K562 (cell line): ENCODE results near the gene RPEL1. TPM values are rescaled to one million over a fixed set of nuclear protein-coding genes. Genes with fewer than 3 reads are reported as not detected.

Experiments
- ATF7 ChIP-seq: fragments of 450-650 bp; IDR thresholded peaks from 2 replicates; pipeline ENCODE4 v1.7.1; 2014; ENCODE audit warnings: mild to moderate bottlenecking, moderate library complexity
- CBX3 ChIP-seq, 2 experiments: IDR thresholded peaks; 1 replicate in 1 of 2; 2 replicates in 1 of 2; pipeline ENCODE4 v1.6.1; 2012; ENCODE audit warnings: inconsistent platforms in 2 of 2, low read length in 2 of 2, borderline replicate concordance in 1 of 2, control low read depth in 1 of 2
- CSDE1 ChIP-seq, 2 experiments: fragments of 450-650 bp; IDR thresholded peaks; 2 replicates each; pipeline ENCODE4 v1.6.1; 2016; ENCODE audit warnings: mild to moderate bottlenecking in 1 of 2
- FOS ChIP-seq: IDR thresholded peaks from 3 replicates; pipeline ENCODE4 v1.6.1; 2011; ENCODE audit not compliant: insufficient read length; ENCODE audit errors: extremely low read depth
- GABPA ChIP-seq: fragments of 200-800 bp; sonication (Bioruptor generic); conservative IDR thresholded peaks from 2 replicates; pipeline ENCODE4 v1.6.1; 2016; ENCODE audit warnings: low read depth, missing genetic modification characterization, missing compliant biosample characterization
- GATAD2A ChIP-seq: fragments of 450-650 bp; IDR thresholded peaks from 2 replicates; pipeline ENCODE4 v1.6.1; 2017
- KDM1A ChIP-seq, 2 experiments: fragments of 450-650 bp; IDR thresholded peaks; 2 replicates each; pipeline ENCODE4 v1.6.1; 2016; ENCODE audit warnings: mild to moderate bottlenecking in 2 of 2
- MBD2 ChIP-seq: sonication (generic); IDR thresholded peaks from 2 replicates; pipeline ENCODE4 v1.6.1; 2016; ENCODE audit warnings: low read depth, borderline replicate concordance
- MCM2 ChIP-seq: fragments of 450-650 bp; IDR thresholded peaks from 2 replicates; pipeline ENCODE4 v1.6.1; 2017; ENCODE audit warnings: low read depth, mild to moderate bottlenecking
- MED1 ChIP-seq: sonication (generic); formaldehyde crosslinking; IDR thresholded peaks from 2 replicates; pipeline ENCODE4 v1.8.1; 2023; ENCODE audit warnings: missing genetic modification reagents, borderline replicate concordance
- MTA2 ChIP-seq: fragments of 450-650 bp; IDR thresholded peaks from 2 replicates; pipeline ENCODE4 v1.6.1; 2016; ENCODE audit warnings: low read depth
- PPARD ChIP-seq: fragments of 250-450 bp; sonication (Bioruptor Pico); IDR thresholded peaks from 2 replicates; pipeline ENCODE4 v1.8.0; 2022; ENCODE audit warnings: inconsistent platforms, mild to moderate bottlenecking, moderate library complexity
- SMARCA4 ChIP-seq: fragments of 450-650 bp; IDR thresholded peaks from 2 replicates; pipeline ENCODE4 v1.6.1; 2016
- SRSF9 ChIP-seq: fragments of 200-400 bp; formaldehyde crosslinking; IDR thresholded peaks from 2 replicates; pipeline ENCODE4 v1.6.1; 2017; ENCODE audit warnings: low read depth, low read length, borderline replicate concordance
- ZNF165 ChIP-seq: fragments of 250-450 bp; sonication (Bioruptor Pico); IDR thresholded peaks from 2 replicates; pipeline ENCODE4 v1.4.0; 2020; ENCODE audit warnings: borderline replicate concordance
- ZNF583 ChIP-seq: fragments of 250-450 bp; sonication (Bioruptor Pico); IDR thresholded peaks from 2 replicates; pipeline ENCODE4 v1.4.0; 2020
- polyA plus RNA-seq, 8 experiments: library from polyadenylated mRNA; depleted of rRNA in 4 of 8; stranded (reverse) in 5 of 8; unstranded in 3 of 8; fragments of >200 nt; fragmentation: Nextera tagmentation in 2 of 8; fragmentation: Illumina TruSeq in 1 of 8; extraction: Ambion mirVana in 2 of 8; extraction: Trizol in 1 of 8; gene quantifications; 2 replicates each; pipeline versions ENCODE4 v1.2.1 to v1.2.3, GENCODE V29; 2011 to 2014; ENCODE audit warnings: inconsistent platforms in 1 of 8, missing spikeins in 1 of 8
- total RNA-seq, 7 experiments: library from RNA; depleted of rRNA in 6 of 7; stranded (reverse); fragments of >200 nt in 6 of 7; fragmentation: Illumina TruSeq in 2 of 7; extraction: Trizol in 2 of 7; gene quantifications; 2 replicates each; pipeline versions ENCODE4 v1.2.1 to v1.2.3, GENCODE V29; 2011 to 2021; ENCODE audit warnings: low replicate concordance in 1 of 7
- TF ChIP-seq, protein P1 (sequence below), 2 experiments: fragments of 450-650 bp in 1 of 2; sonication (generic) in 1 of 2; formaldehyde crosslinking in 1 of 2; IDR thresholded peaks in 1 of 2; conservative IDR thresholded peaks in 1 of 2; 2 replicates each; pipeline versions ENCODE4 v1.6.1 to v1.8.1; 2016 to 2023; ENCODE audit warnings: mild to moderate bottlenecking in 2 of 2, moderate library complexity in 2 of 2, inconsistent platforms in 1 of 2, missing genetic modification reagents in 1 of 2
- TF ChIP-seq, protein P2 (sequence below): sonication (generic); formaldehyde crosslinking; IDR thresholded peaks from 2 replicates; pipeline ENCODE4 v1.8.1; 2023; ENCODE audit warnings: mild to moderate bottlenecking, missing genetic modification reagents
- TF ChIP-seq, protein P3 (sequence below): sonication (generic); formaldehyde crosslinking; IDR thresholded peaks from 2 replicates; pipeline ENCODE4 v1.8.0; 2022; ENCODE audit warnings: mild to moderate bottlenecking, missing genetic modification reagents
- TF ChIP-seq, protein P4 (sequence below): fragments of 450-650 bp; formaldehyde crosslinking; conservative IDR thresholded peaks from 2 replicates; pipeline ENCODE4 v1.4.0; 2022; ENCODE audit warnings: mild to moderate bottlenecking, missing genetic modification characterization
- TF ChIP-seq, protein P5 (sequence below): fragments of 250-450 bp; sonication (Bioruptor Pico); IDR thresholded peaks from 2 replicates; pipeline ENCODE4 v1.4.0; 2020; ENCODE audit warnings: mild to moderate bottlenecking, moderate library complexity
- TF ChIP-seq, protein P6 (sequence below): fragments of 200-800 bp; sonication (Bioruptor generic); IDR thresholded peaks from 2 replicates; pipeline ENCODE4 v1.6.1; 2017; ENCODE audit warnings: missing genetic modification characterization, missing compliant biosample characterization

Gene RPEL1
- total and polyA plus RNA-seq, 9 of the 15 experiments (the other 6 are each of a cell fraction or from before 2014, with no cell fraction given): 0.04 to 0.15 (median 0.07) TPM; not detected in 4

DNA sequence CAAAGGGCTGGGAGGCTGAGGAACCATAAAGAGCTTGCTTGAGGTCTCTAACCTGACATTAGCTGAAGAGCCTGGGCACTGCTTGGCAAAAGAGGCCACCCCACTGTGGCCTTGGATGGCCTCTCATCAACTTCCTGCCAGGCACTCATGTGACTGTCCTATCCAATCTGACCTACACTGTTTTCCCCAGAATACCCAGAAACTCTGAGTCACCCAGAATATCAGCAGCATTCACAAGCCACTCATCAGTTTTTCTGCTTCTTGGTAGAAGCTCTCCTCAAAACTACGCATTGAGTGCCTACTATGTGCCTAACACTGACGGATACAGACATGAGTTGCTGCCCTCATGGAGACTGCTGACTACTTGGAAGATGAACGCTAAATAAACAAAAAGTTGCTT lies 48.5 kb upstream of the RPEL1 start (continued):
- TF ChIP-seq, protein P1, sequence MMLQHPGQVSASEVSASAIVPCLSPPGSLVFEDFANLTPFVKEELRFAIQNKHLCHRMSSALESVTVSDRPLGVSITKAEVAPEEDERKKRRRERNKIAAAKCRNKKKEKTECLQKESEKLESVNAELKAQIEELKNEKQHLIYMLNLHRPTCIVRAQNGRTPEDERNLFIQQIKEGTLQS (IDR thresholded peaks at IDR 0.05): peak; percentile 85
- TF ChIP-seq, protein P1 (CRISPR knock-in tag; conservative IDR thresholded peaks at IDR 0.05): no peak
- TF ChIP-seq MBD2: no peak
- no peak; a peak in 1 of 3 replicates for TF ChIP-seq CBX3 (IDR thresholded peaks at IDR 0.05; ENCODE audit: borderline replicate concordance in 1 of 2, low read length in 2 of 2)
- peak; percentile 40; the same call in 1 of the 2 replicates for TF ChIP-seq GABPA
- TF ChIP-seq, protein P2, sequence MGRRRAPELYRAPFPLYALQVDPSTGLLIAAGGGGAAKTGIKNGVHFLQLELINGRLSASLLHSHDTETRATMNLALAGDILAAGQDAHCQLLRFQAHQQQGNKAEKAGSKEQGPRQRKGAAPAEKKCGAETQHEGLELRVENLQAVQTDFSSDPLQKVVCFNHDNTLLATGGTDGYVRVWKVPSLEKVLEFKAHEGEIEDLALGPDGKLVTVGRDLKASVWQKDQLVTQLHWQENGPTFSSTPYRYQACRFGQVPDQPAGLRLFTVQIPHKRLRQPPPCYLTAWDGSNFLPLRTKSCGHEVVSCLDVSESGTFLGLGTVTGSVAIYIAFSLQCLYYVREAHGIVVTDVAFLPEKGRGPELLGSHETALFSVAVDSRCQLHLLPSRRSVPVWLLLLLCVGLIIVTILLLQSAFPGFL (CRISPR knock-in tag): no peak
- TF ChIP-seq, protein P3, sequence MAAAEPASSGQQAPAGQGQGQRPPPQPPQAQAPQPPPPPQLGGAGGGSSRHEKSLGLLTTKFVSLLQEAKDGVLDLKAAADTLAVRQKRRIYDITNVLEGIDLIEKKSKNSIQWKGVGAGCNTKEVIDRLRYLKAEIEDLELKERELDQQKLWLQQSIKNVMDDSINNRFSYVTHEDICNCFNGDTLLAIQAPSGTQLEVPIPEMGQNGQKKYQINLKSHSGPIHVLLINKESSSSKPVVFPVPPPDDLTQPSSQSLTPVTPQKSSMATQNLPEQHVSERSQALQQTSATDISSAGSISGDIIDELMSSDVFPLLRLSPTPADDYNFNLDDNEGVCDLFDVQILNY (CRISPR knock-in tag): no peak
- TF ChIP-seq PPARD (CRISPR knock-in tag): no peak
- TF ChIP-seq, protein P4, sequence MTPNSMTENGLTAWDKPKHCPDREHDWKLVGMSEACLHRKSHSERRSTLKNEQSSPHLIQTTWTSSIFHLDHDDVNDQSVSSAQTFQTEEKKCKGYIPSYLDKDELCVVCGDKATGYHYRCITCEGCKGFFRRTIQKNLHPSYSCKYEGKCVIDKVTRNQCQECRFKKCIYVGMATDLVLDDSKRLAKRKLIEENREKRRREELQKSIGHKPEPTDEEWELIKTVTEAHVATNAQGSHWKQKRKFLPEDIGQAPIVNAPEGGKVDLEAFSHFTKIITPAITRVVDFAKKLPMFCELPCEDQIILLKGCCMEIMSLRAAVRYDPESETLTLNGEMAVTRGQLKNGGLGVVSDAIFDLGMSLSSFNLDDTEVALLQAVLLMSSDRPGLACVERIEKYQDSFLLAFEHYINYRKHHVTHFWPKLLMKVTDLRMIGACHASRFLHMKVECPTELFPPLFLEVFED (CRISPR knock-in tag): no peak
- peak; percentile 56 for TF ChIP-seq ATF7
- TF ChIP-seq MCM2: no peak
- TF ChIP-seq KDM1A (IDR thresholded peaks at IDR 0.05): peak; percentile 53 to 67; a peak in 3 of 4 replicates
- TF ChIP-seq, protein P5, sequence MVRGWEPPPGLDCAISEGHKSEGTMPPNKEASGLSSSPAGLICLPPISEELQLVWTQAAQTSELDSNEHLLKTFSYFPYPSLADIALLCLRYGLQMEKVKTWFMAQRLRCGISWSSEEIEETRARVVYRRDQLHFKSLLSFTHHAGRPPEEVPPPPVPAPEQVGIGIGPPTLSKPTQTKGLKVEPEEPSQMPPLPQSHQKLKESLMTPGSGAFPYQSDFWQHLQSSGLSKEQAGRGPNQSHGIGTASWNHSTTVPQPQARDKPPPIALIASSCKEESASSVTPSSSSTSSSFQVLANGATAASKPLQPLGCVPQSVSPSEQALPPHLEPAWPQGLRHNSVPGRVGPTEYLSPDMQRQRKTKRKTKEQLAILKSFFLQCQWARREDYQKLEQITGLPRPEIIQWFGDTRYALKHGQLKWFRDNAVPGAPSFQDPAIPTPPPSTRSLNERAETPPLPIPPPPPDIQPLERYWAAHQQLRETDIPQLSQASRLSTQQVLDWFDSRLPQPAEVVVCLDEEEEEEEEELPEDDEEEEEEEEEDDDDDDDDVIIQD (CRISPR knock-in tag): no peak
- TF ChIP-seq SRSF9: no peak
- peak; percentile 38 for TF ChIP-seq FOS
- TF ChIP-seq CSDE1 (IDR thresholded peaks at IDR 0.05): no peak
- TF ChIP-seq SMARCA4: peak; percentile 93
- 0 out of 2 replicates have a peak, but pooled peaks have one; percentile 68 for TF ChIP-seq GATAD2A
- TF ChIP-seq MED1: no peak
- TF ChIP-seq MTA2: peak; percentile 44; the same call in 1 of the 2 replicates
- peak; percentile 59; the same call in 1 of the 2 replicates for TF ChIP-seq ZNF583 (CRISPR knock-in tag)
- TF ChIP-seq, protein P6, sequence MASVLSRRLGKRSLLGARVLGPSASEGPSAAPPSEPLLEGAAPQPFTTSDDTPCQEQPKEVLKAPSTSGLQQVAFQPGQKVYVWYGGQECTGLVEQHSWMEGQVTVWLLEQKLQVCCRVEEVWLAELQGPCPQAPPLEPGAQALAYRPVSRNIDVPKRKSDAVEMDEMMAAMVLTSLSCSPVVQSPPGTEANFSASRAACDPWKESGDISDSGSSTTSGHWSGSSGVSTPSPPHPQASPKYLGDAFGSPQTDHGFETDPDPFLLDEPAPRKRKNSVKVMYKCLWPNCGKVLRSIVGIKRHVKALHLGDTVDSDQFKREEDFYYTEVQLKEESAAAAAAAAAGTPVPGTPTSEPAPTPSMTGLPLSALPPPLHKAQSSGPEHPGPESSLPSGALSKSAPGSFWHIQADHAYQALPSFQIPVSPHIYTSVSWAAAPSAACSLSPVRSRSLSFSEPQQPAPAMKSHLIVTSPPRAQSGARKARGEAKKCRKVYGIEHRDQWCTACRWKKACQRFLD: peak; percentile 91
- TF ChIP-seq ZNF165 (CRISPR knock-in tag): no peak
